GM10266 (cell line): ENCODE data around the gene CUX1.
"Not testable (repeated sequence)": the region's sequence is repeated elsewhere in the genome, so short reads cannot be mapped to it uniquely, and the experiment has no call there.

ENCODE experiments used
- DNase-seq: peaks from one replicate; pipeline ENCODE4 v3.0.0; 2012; ENCODE audit errors: extremely low spot score
- CTCF ChIP-seq: IDR thresholded peaks from 2 replicates; pipeline ENCODE4 v1.5.1; 2012; ENCODE audit warnings: mild to moderate bottlenecking, low read depth; ENCODE audit not compliant: control insufficient read depth, insufficient read depth; ENCODE audit errors: missing control alignments

The CUX1 gene

GRCh38 chr7:102021841-102022618, 204.6 kb downstream of the CUX1 start:
- no peak for TF ChIP-seq CTCF

GRCh38 chr7:102024005-102024768, 206.8 kb downstream of the CUX1 start:
- TF ChIP-seq CTCF: no peak
- DNase-seq: no peak

More at GRCh38 chr7:102021841-102022618, 204.6 kb downstream of the CUX1 start:
- DNase-seq: no peak

- no peak for TF ChIP-seq CTCF
- DNase-seq: no peak
These were observed 207.5 kb downstream of the CUX1 start for GRCh38 chr7:102024769-102025391.

GRCh38 chr7:102025777-102026176, 208.4 kb downstream of the CUX1 start:
- DNase-seq: not testable (repeated sequence)

GRCh38 chr7:102028206-102028826, 210.9 kb downstream of the CUX1 start:
- TF ChIP-seq CTCF: no peak
- no peak for DNase-seq

- TF ChIP-seq CTCF: no peak
- DNase-seq: no peak
These were observed 212.2 kb downstream of the CUX1 start for GRCh38 chr7:102029616-102030015.

GRCh38 chr7:102030696-102031095, 213.3 kb downstream of the CUX1 start:
- DNase-seq: no peak
- TF ChIP-seq CTCF: no peak
